GM19395 (cell line): Measurements from ENCODE around the gene RARB.

ENCODE experiments used
- ATAC-seq: cut with Tn5 transposase; IDR thresholded peaks from one replicate; pipeline ENCODE4 v1.9.1; 2021; ENCODE audit warnings: mild to moderate bottlenecking, moderate library complexity; ENCODE audit not compliant: unreplicated experiment

RARB gene

GRCh38 chr3:25421747-25422146, 6.3 kb upstream of the RARB start:
- ATAC-seq: no peak

- no peak for ATAC-seq
These were observed 4.1 kb upstream of the RARB start for GRCh38 chr3:25423780-25424588.

- no peak for ATAC-seq
These were observed 3.4 kb upstream of the RARB start for GRCh38 chr3:25424614-25425013.

- no peak for ATAC-seq
These were observed 1.7 kb upstream of the RARB start for GRCh38 chr3:25426408-25426807.

GRCh38 chr3:25427155-25427554, 908 bp upstream of the RARB start:
- no peak for ATAC-seq

GRCh38 chr3:25427563-25427941, 511 bp upstream of the RARB start:
- ATAC-seq: no peak

GRCh38 chr3:25428789-25429335, 799 bp downstream of the RARB start:
- ATAC-seq: no peak

GRCh38 chr3:25429361-25430286, 1.6 kb downstream of the RARB start:
- no peak for ATAC-seq

- no peak for ATAC-seq
These were observed 2.3 kb downstream of the RARB start for GRCh38 chr3:25430287-25430934.

- no peak for ATAC-seq
These were observed 3.1 kb downstream of the RARB start for GRCh38 chr3:25430935-25431770.

- ATAC-seq: no peak
These were observed 4.2 kb downstream of the RARB start for GRCh38 chr3:25432176-25432720.

GRCh38 chr3:25433106-25433505, 5.0 kb downstream of the RARB start:
- no peak for ATAC-seq

- ATAC-seq: no peak
These were observed 5.8 kb downstream of the RARB start for GRCh38 chr3:25433868-25434267.

- no peak for ATAC-seq
These were observed 9.9 kb downstream of the RARB start for GRCh38 chr3:25437953-25438352.

- ATAC-seq: no peak
These were observed 10.9 kb downstream of the RARB start for GRCh38 chr3:25438791-25439555.

- no peak for ATAC-seq
These were observed 13.3 kb downstream of the RARB start for GRCh38 chr3:25441234-25441856.

- ATAC-seq: no peak
These were observed 14.4 kb downstream of the RARB start for GRCh38 chr3:25442486-25442885.

GRCh38 chr3:25444273-25444672, 16.2 kb downstream of the RARB start:
- no peak for ATAC-seq

GRCh38 chr3:25445731-25446130, 17.7 kb downstream of the RARB start:
- ATAC-seq: no peak
